CD4-positive, alpha-beta memory T cell (primary cell): Measurements from ENCODE around the gene IMMT. TPM values are rescaled to one million over a fixed set of nuclear protein-coding genes. Genes with fewer than 3 reads are reported as not detected.
A peak's percentile ranks its signal among the peaks of the same experiment; 100 is the strongest.

Source experiments
- CTCF ChIA-PET: fragments of 350-600 bp; sonication (Branson Sonifier 250); formaldehyde crosslinking; loops from one replicate; lab custom pipeline; 2021; ENCODE audit warnings: inconsistent platforms; ENCODE audit not compliant: partially characterized antibody; lab: Charles Lee
- POLR2A ChIA-PET: fragments of 350-600 bp; sonication (Branson Sonifier 250); formaldehyde crosslinking; loops from one replicate; lab custom pipeline; 2021; ENCODE audit not compliant: partially characterized antibody; lab: Charles Lee
- DNase-seq, 5 donors: peaks; one replicate each; pipeline versions ENCODE4 v3.0.0 to v3.0.0-alpha.2; 2020 to 2022; ENCODE audit warnings: mixed read lengths in 1 of 5
- H3K27ac ChIP-seq: one replicate; pipeline ENCODE4 v1.7.0; 2013; ENCODE audit warnings: low read depth, low read length
- H3K27me3 ChIP-seq: 2 replicates; pipeline ENCODE4 v1.7.0; 2013; ENCODE audit warnings: mild to moderate bottlenecking, low read length, moderate library complexity; ENCODE audit not compliant: insufficient read depth
- H3K36me3 ChIP-seq: 2 replicates; pipeline ENCODE4 v1.7.0; 2013; ENCODE audit warnings: mild to moderate bottlenecking, low read length, moderate library complexity; ENCODE audit not compliant: insufficient read depth
- H3K4me1 ChIP-seq: 2 replicates; pipeline ENCODE4 v1.7.0; 2013; ENCODE audit warnings: mild to moderate bottlenecking, low read length, moderate library complexity; ENCODE audit not compliant: insufficient read depth
- H3K4me3 ChIP-seq, 2 donors: one replicate each; pipeline ENCODE4 v1.7.0; 2013; ENCODE audit warnings: low read length in 2 of 2, mild to moderate bottlenecking in 1 of 2
- H3K9me3 ChIP-seq, 2 donors: one replicate each; pipeline ENCODE4 v1.7.0; 2013; ENCODE audit warnings: low read length in 2 of 2, control low read depth in 1 of 2; ENCODE audit not compliant: control insufficient read depth in 1 of 2
- H3K27ac Mint-ChIP-seq, 7 donors: one replicate each; pipeline ENCODE4 v1.8.0; 2020 to 2021; ENCODE audit warnings: mixed read lengths in 7 of 7, mild to moderate bottlenecking in 6 of 7, inconsistent platforms in 3 of 7, moderate library complexity in 3 of 7
- H3K27me3 Mint-ChIP-seq, 2 donors: one replicate each; pipeline ENCODE4 v1.8.0; 2020 to 2021; ENCODE audit warnings: mixed read lengths in 2 of 2
- H3K36me3 Mint-ChIP-seq, 2 donors: one replicate each; pipeline ENCODE4 v1.8.0; 2020 to 2021; ENCODE audit warnings: mixed read lengths in 2 of 2, inconsistent platforms in 1 of 2, mild to moderate bottlenecking in 1 of 2
- H3K4me1 Mint-ChIP-seq, 4 donors: one replicate each; pipeline ENCODE4 v1.8.0; 2020 to 2021; ENCODE audit warnings: mixed read lengths in 4 of 4, mild to moderate bottlenecking in 1 of 4
- H3K4me3 Mint-ChIP-seq, 8 donors: one replicate each; pipeline ENCODE4 v1.8.0; 2020 to 2021; ENCODE audit warnings: mixed read lengths in 8 of 8, mild to moderate bottlenecking in 7 of 8, moderate library complexity in 6 of 8, inconsistent platforms in 3 of 8
- H3K9me3 Mint-ChIP-seq, 8 donors: one replicate each; pipeline ENCODE4 v1.8.0; 2020 to 2021; ENCODE audit warnings: mixed read lengths in 8 of 8, mild to moderate bottlenecking in 5 of 8, inconsistent platforms in 3 of 8, moderate library complexity in 1 of 8
- intact Hi-C: fragments of 100-400 bp; cut with micrococcal nuclease; formaldehyde crosslinking; loops from one replicate; pipeline ENCODE4 v1.15.1; 2023
- polyA plus RNA-seq, 2 donors: library from polyadenylated mRNA; unstranded; fragments of 300-500 nt; fragmentation: Illumina TruSeq; gene quantifications; one replicate each; pipeline ENCODE4 v1.2.3, GENCODE V29; 2021
- total RNA-seq, 2 experiments: library from RNA; stranded (reverse); gene quantifications; one replicate each; pipeline ENCODE4 v1.2.3, GENCODE V29; 2021

The IMMT gene
- total and polyA plus RNA-seq, 4 experiments from 2014 or later: 49.8 to 82.7 (median 78.0) TPM

DNA sequence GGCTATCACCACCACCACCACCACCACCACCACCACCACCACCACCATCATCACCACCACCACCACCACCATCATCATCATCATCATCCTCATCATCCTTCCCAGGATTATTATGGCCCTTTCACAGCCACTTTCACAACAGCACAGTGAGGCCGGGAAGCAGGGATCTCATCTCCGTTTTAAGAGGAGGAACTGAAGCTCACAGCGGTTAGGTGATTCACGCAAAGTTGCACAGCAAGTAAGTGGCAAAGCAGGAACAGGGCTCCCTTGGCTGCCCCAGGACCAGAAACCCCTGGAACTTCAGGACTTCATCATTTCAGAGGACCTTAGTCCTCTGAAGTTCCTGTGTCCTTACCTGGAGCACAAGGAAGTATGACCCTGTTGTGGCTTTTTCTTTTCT lies 30.8 kb upstream of the IMMT start:
- intact Hi-C loops: loop anchor here (10.0 kb wide), 1 partner anchor 219 kb away; the partner anchor contains the start of gene KDM3A
- ChIA-PET CTCF (interaction anchor here (0.8 kb wide), 1 partner anchor 145 kb away, joined by 3 read pairs; no protein-coding TSS in a partner anchor), POLR2A (interaction anchor here (0.7 to 3.2 kb wide), 3 partner anchors 27 to 215 kb away, joined by 3 to 13 read pairs (median 3); partner anchors contain the start of genes KDM3A and MRPL35)
- H3K9me3 Mint-ChIP-seq: no peaks in the 10 kb centered on the region
- Histone ChIP-seq H3K4me1 (peaks cover 4% of the 10 kb centered on the region), H3K27me3 (no peaks in the 10 kb centered on the region), H3K27ac (no peak overlapping the region), H3K36me3 (no peaks in the 10 kb centered on the region), H3K9me3 (no peaks in the 10 kb centered on the region), H3K4me3 (no peak overlapping the region)
- no peaks in the 10 kb centered on the region for H3K27me3 Mint-ChIP-seq
- peak overlapping the region in 1 of 7 donors; percentile 83 for H3K27ac Mint-ChIP-seq
- no peak overlapping the region for H3K4me3 Mint-ChIP-seq
- no peak for DNase-seq
- peaks cover 2 to 16% (median 6%) of the 10 kb centered on the region in 4 donors for H3K4me1 Mint-ChIP-seq
- no peaks in the 10 kb centered on the region for H3K36me3 Mint-ChIP-seq

DNA sequence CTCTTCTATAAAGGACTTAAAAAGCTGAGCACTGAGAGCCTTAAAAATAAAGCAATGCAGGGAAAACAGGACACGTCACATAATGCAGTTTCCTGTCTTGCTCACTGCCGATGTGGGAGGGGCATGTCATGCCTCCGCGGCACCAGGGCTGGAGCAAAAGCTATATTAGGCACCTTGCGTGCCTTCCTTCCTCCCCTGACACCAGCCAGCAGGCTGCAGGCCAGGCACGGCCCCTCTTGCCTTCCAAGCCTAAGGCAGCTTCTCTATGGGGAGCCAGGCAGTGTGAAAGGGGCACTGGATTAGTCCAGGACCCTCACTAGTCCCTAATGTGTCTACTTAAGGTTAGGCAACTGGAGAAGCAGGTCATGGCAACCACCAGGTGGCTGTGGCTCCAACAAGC lies 30.3 kb upstream of the IMMT start:
- no peak overlapping the region for H3K27ac ChIP-seq
- H3K4me3 ChIP-seq: no peak overlapping the region
- Mint-ChIP-seq H3K4me1 (peaks cover 2 to 19% (median 6%) of the 10 kb centered on the region in 4 donors), H3K4me3 (peak overlapping the region in 4 of 8 donors; percentile 13 to 51 (median 26)), H3K27me3 (no peaks in the 10 kb centered on the region), H3K27ac (peak overlapping the region in 6 of 7 donors; percentile 2 to 83 (median 50)), H3K9me3 (no peaks in the 10 kb centered on the region), H3K36me3 (no peaks in the 10 kb centered on the region)
- H3K9me3 ChIP-seq: no peaks in the 10 kb centered on the region
- H3K4me1 ChIP-seq: peaks cover 4% of the 10 kb centered on the region
- no peaks in the 10 kb centered on the region for H3K27me3 ChIP-seq
- peak in 4 of 5 donors; percentile 3 to 41 (median 26) for DNase-seq
- H3K36me3 ChIP-seq: no peaks in the 10 kb centered on the region
- ChIA-PET CTCF (interaction anchor here (0.8 to 1.0 kb wide), 3 partner anchors 27 to 146 kb away, joined by 3 read pairs; no protein-coding TSS in a partner anchor), POLR2A (interaction anchor here (0.7 to 3.2 kb wide), 4 partner anchors 26 to 216 kb away, joined by 3 to 13 read pairs (median 3); partner anchors contain the start of genes KDM3A and MRPL35)
- intact Hi-C loops: loop anchor here (10.0 kb wide), 1 partner anchor 219 kb away; the partner anchor contains the start of gene KDM3A

DNA sequence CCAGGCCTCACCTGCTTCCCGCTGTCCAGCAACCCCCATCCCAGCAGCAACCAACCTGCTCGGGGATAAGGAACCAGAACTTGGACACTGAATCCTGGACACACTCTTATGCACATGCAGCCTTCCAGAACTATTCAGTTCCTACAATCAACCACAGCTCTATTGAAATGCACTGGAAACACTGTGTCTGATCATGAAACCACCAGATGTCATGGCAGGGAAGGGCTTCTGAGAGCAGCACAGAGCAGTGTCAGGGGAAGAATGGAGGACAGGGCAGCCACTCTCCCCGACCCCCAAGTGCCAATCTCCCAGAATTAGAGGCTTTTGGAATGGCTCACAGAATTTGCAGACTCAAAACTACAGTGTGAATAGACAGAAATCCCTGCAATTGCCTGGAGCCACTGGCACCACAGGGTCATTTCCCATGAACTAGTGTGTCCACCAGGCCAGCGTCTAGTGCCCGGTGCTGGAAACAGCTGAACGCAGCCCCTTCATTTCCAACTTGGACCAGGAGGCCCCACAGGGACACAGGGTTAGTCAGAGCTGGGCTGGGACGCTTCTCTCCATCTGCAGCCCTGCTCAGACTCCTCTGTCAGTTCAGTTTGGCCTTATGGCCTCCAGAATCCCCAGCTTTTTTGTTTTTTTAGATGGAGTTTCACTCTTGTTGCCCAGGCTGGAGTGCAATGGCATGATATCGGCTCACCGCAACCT lies 29.5 kb upstream of the IMMT start:
- Mint-ChIP-seq H3K27ac (peak overlapping the region in 3 of 7 donors; percentile 7 to 29 (median 11)), H3K4me3 (no peak overlapping the region), H3K27me3 (no peaks in the 10 kb centered on the region), H3K36me3 (no peaks in the 10 kb centered on the region), H3K4me1 (peaks cover 2 to 19% (median 6%) of the 10 kb centered on the region in 4 donors), H3K9me3 (no peaks in the 10 kb centered on the region)
- no peak overlapping the region for H3K27ac ChIP-seq
- DNase-seq: no peak
- intact Hi-C loops: loop anchor here (10.0 kb wide), 1 partner anchor 220 kb away; the partner anchor contains the start of gene KDM3A
- no peaks in the 10 kb centered on the region for H3K36me3 ChIP-seq
- ChIA-PET CTCF (interaction anchor here (0.8 to 1.0 kb wide), 2 partner anchors 26 to 143 kb away, joined by 3 read pairs; no protein-coding TSS in a partner anchor), POLR2A (interaction anchor here (0.8 to 3.2 kb wide), 3 partner anchors 25 to 217 kb away, joined by 3 to 13 read pairs (median 3); partner anchors contain the start of genes KDM3A and MRPL35)
- H3K9me3 ChIP-seq: no peaks in the 10 kb centered on the region
- no peak overlapping the region for H3K4me3 ChIP-seq
- no peaks in the 10 kb centered on the region for H3K27me3 ChIP-seq
- H3K4me1 ChIP-seq: peaks cover 4% of the 10 kb centered on the region

DNA sequence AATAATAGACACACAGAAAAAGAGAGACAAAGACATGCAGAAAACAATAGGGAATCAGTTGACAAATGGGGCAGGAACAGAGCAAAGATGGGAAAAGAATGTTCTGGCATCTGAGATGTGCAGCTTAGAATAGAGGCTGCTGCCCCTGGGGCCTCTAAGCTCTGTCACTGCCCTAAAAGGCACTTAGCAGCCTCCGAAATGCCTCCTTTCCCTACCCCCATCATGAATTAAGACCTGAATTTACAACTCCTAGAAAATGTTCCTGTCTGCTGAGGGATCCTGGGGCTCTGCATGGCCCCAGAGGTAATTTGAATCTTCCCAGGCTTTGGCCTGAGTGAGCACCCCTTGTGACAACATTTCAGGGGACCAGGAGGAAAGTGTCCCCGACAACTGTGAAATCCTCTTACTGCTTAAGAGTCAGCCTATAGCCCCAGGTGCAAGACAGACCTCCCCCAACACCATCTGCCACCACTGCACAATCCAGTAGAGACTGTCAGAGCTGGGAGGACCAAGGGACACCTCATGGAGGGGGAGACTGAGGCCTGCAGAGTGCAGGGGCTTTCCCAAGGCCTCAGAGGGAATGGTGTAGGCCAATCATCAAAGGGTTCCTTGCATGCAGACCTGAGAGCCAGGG lies 28.8 kb upstream of the IMMT start:
- intact Hi-C loops: loop anchor here (10.0 kb wide), 1 partner anchor 221 kb away; the partner anchor contains the start of gene KDM3A
- no peaks in the 10 kb centered on the region for H3K9me3 Mint-ChIP-seq
- DNase-seq: no peak
- CTCF ChIA-PET: no interaction called here
- Histone ChIP-seq H3K4me3 (no peak overlapping the region), H3K27me3 (no peaks in the 10 kb centered on the region), H3K27ac (no peak overlapping the region), H3K9me3 (no peaks in the 10 kb centered on the region), H3K36me3 (no peaks in the 10 kb centered on the region), H3K4me1 (peaks cover 4% of the 10 kb centered on the region)
- H3K4me3 Mint-ChIP-seq: no peak overlapping the region
- peaks cover 2 to 19% (median 6%) of the 10 kb centered on the region in 4 donors for H3K4me1 Mint-ChIP-seq
- H3K36me3 Mint-ChIP-seq: no peaks in the 10 kb centered on the region
- peak overlapping the region in 2 of 7 donors; percentile 13 to 55 for H3K27ac Mint-ChIP-seq
- no peaks in the 10 kb centered on the region for H3K27me3 Mint-ChIP-seq
- POLR2A ChIA-PET: interaction anchor here (3.2 kb wide), 1 partner anchor 217 kb away, joined by 13 read pairs; the partner anchor contains the start of gene KDM3A

DNA sequence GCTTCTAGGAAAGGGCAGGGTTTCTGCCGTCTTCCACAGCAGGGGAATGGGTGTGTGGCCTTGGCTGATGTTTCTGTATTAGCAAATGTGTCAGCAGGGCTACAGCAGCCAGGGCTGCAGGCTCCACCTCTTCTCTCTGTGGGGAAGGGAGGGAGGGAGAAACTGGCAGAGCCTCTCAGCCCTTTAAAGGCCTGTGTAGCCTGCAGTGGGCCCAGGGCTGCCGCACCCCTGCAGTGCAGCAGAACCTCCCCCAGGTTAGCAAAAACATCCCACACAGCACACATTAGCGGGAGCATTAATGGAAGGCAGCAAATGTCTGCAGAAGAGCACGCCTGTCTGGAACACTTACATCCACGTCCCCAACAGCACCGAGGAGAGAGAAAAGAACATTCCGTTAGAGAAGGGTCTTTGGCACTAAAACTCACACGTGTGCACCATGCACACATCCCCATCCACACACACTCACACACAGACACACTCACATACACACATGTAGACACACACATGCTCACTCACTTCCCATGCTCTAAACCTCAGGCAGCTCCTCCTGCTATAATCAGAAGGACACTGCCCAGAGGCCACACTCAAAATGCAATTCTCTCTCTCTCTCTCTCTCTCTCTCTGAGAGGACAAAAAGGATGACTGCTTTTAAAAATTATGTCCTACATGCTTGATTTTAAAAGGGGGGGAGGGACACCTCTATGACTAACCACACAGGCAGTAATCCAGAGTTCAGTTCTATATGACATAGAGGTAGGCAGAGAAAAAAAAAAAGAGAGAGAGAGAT lies 28.1 kb upstream of the IMMT start:
- CTCF ChIA-PET: interaction anchor here (0.7 kb wide), 1 partner anchor 84 kb away, joined by 3 read pairs; no protein-coding TSS in a partner anchor

DNA sequence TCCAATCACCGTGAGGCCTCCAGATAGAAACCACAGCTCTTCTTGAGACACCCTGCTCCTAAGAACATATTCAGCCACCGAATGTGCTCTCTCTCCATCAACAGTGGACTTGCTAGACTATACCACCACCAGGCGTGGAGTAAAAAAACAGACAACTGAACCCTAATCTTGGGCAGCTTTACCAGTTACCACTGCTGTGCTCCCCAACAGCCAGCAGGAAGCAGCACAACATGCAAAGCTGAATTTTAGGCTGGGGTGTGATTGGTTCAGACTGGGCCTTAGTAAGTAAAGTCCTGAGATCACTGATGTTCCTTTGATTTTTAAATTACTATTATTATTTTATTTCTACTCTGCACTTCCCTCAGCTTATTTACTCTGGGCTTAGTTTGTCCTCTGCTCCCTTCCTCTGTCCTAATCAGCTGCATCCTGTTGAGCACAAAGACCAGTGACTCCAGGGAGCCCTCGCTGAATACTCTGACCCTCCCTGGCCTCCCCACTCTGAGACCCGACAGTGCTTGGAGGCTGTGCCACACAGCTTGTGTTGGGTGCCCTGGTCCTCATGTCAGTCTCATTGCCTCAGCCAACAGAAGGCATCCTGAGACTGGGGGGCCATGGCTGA lies 25.9 kb upstream of the IMMT start:
- H3K27ac Mint-ChIP-seq: peak overlapping the region in 2 of 7 donors; percentile 8 to 67
- peak in 4 of 5 donors; percentile 32 to 52 (median 41) for DNase-seq
- Histone ChIP-seq H3K9me3 (no peaks in the 10 kb centered on the region), H3K4me3 (no peak overlapping the region), H3K4me1 (peaks cover 4% of the 10 kb centered on the region), H3K27me3 (no peaks in the 10 kb centered on the region), H3K27ac (no peak overlapping the region), H3K36me3 (no peaks in the 10 kb centered on the region)
- H3K9me3 Mint-ChIP-seq: no peaks in the 10 kb centered on the region
- H3K27me3 Mint-ChIP-seq: no peaks in the 10 kb centered on the region
- POLR2A ChIA-PET: interaction anchor here (1.1 to 2.2 kb wide), 4 partner anchors 22 to 222 kb away, joined by 3 to 11 read pairs (median 5); partner anchors contain the start of genes IMMT, KDM3A and MRPL35
- H3K4me1 Mint-ChIP-seq: peaks cover 0 to 19% (median 8%) of the 10 kb centered on the region in 4 donors
- intact Hi-C loops: loop anchor here (2.0 to 10.0 kb wide), 3 partner anchors 148 to 248 kb away; partner anchors contain the start of gene KDM3A
- H3K36me3 Mint-ChIP-seq: no peaks in the 10 kb centered on the region
- no peak overlapping the region for H3K4me3 Mint-ChIP-seq
- CTCF ChIA-PET: interaction anchor here (0.6 to 2.8 kb wide), 24 partner anchors 10 to 502 kb away, joined by 3 to 29 read pairs (median 4); partner anchors contain the start of genes KDM3A and MRPL35

More for the DNA sequence above, 28.1 kb upstream of the IMMT start:
- H3K36me3 ChIP-seq: no peaks in the 10 kb centered on the region
- H3K9me3 Mint-ChIP-seq: no peaks in the 10 kb centered on the region
- H3K4me3 Mint-ChIP-seq: no peak overlapping the region
- H3K27ac ChIP-seq: no peak overlapping the region
- H3K4me1 Mint-ChIP-seq: peaks cover 2 to 19% (median 6%) of the 10 kb centered on the region in 4 donors
- no peaks in the 10 kb centered on the region for H3K27me3 ChIP-seq
- no peaks in the 10 kb centered on the region for H3K9me3 ChIP-seq
- no peak overlapping the region for H3K4me3 ChIP-seq
- no peaks in the 10 kb centered on the region for H3K27me3 Mint-ChIP-seq
- no peak for DNase-seq
- H3K4me1 ChIP-seq: peaks cover 4% of the 10 kb centered on the region
- intact Hi-C loops: loop anchor here (10.0 kb wide), 1 partner anchor 221 kb away; the partner anchor contains the start of gene KDM3A
- no peaks in the 10 kb centered on the region for H3K36me3 Mint-ChIP-seq
- POLR2A ChIA-PET: interaction anchor here (3.2 kb wide), 1 partner anchor 218 kb away, joined by 13 read pairs; the partner anchor contains the start of gene KDM3A
- H3K27ac Mint-ChIP-seq: peak overlapping the region in 1 of 7 donors; percentile 13
